HCT116 (cell line): ENCODE data around the gene HEMK1. TPM values are rescaled to one million over a fixed set of nuclear protein-coding genes. Genes with fewer than 3 reads are reported as not detected.

Experiments used
- ATAC-seq: fragments of 200-7000 bp; cut with Tn5 transposase; 2 replicates; pipeline ENCODE4 v1.9.1; 2020; ENCODE audit warnings: mild to moderate bottlenecking, moderate library complexity
- BruUV-seq: library from RNA; stranded (reverse); fragments of 400-500 nt; replicated peaks from 2 replicates; lab custom pipeline; 2021; lab: Mats Ljungman, UMichigan
- CTCF ChIA-PET: fragments of 300-600 bp; sonication (Branson Sonifier 250); formaldehyde crosslinking; loops from one replicate; lab custom pipeline; 2021; ENCODE audit warnings: antibody characterized with exemption; lab: Charles Lee
- POLR2A ChIA-PET: fragments of 300-600, 350-600 bp; sonication (Branson Sonifier 250); formaldehyde crosslinking; loops from one replicate; lab custom pipeline; 2021; ENCODE audit warnings: antibody characterized with exemption; lab: Charles Lee
- RAD21 ChIA-PET, 2 experiments: fragments of 300-600 bp; sonication (Branson Sonifier 250); formaldehyde crosslinking; loops; one replicate each; lab custom pipeline; 2023; ENCODE audit warnings: low total read pairs in 2 of 2; ENCODE audit not compliant: uncharacterized antibody in 2 of 2, unreplicated experiment in 2 of 2, low non-redundant PET in 1 of 2; lab: Charles Lee
- DNase-seq: peaks from one replicate; pipeline ENCODE4 v3.0.0-alpha.2; 2010; ENCODE audit warnings: low read depth, low spot score
- H2AFZ ChIP-seq: fragments of 200-600 bp; shearing (Covaris generic), sonication (generic); 2 replicates; pipeline ENCODE4 v1.6.1; 2017; ENCODE audit warnings: low read depth, mixed run types, mixed read lengths, antibody characterized with exemption, low read length; ENCODE audit not compliant: poor library complexity, severe bottlenecking
- H3K27ac ChIP-seq: 2 replicates; pipeline ENCODE4 v1.5.1; 2012; ENCODE audit warnings: low read depth, low read length
- H3K27me3 ChIP-seq: fragments of 200-600 bp; sonication (generic); 2 replicates; pipeline ENCODE4 v1.6.1; 2016; ENCODE audit warnings: mixed run types, low read length, mixed read lengths; ENCODE audit not compliant: insufficient read depth
- H3K36me3 ChIP-seq, 2 experiments: fragments of 200-500 bp in 1 of 2; fragments of 200-600 bp in 1 of 2; sonication (Bioruptor generic) in 1 of 2; sonication (generic) in 1 of 2; 2 replicates each; pipeline versions ENCODE4 v1.5.1 to v1.6.1; 2014 to 2016; ENCODE audit warnings: low read length in 2 of 2, inconsistent platforms in 1 of 2, mixed read lengths in 1 of 2, mixed run types in 1 of 2; ENCODE audit not compliant: insufficient read depth in 2 of 2, control insufficient read depth in 1 of 2
- H3K4me1 ChIP-seq, 2 experiments: fragments of 200-600 bp in 1 of 2; sonication (generic) in 1 of 2; 2 replicates each; pipeline versions ENCODE4 v1.5.1 to v1.6.1; 2012 to 2017; ENCODE audit warnings: low read length in 2 of 2, inconsistent platforms in 1 of 2, mild to moderate bottlenecking in 1 of 2, mixed read lengths in 1 of 2, mixed run types in 1 of 2, moderate library complexity in 1 of 2; ENCODE audit not compliant: insufficient read depth in 2 of 2, control insufficient read depth in 1 of 2
- H3K4me2 ChIP-seq: fragments of 200-600 bp; sonication (generic); 2 replicates; pipeline ENCODE4 v1.6.1; 2017; ENCODE audit warnings: mixed run types, low read length, mixed read lengths
- H3K4me3 ChIP-seq, 2 experiments: fragments of 200-600 bp in 1 of 2; sonication (generic) in 1 of 2; replicated peaks in 1 of 2; 2 replicates each; pipeline ENCODE4 v1.5.1; 2011 to 2016; ENCODE audit warnings: low read length in 2 of 2, control low read depth in 1 of 2, low read depth in 1 of 2, mild to moderate bottlenecking in 1 of 2, mixed read lengths in 1 of 2, mixed run types in 1 of 2
- H3K79me2 ChIP-seq: fragments of 200-600 bp; sonication (generic); 2 replicates; pipeline ENCODE4 v1.6.1; 2017; ENCODE audit warnings: mild to moderate bottlenecking, mixed run types, low read length, moderate library complexity, mixed read lengths; ENCODE audit not compliant: insufficient read depth
- H3K9ac ChIP-seq: fragments of 200-600 bp; sonication (generic); 2 replicates; pipeline ENCODE4 v1.6.1; 2016; ENCODE audit warnings: low read length, mixed read lengths
- H3K9me2 ChIP-seq: fragments of 200-600 bp; sonication (generic), shearing (Covaris generic); 2 replicates; pipeline ENCODE4 v1.6.1; 2017; ENCODE audit warnings: mixed run types, mild to moderate bottlenecking, moderate library complexity; ENCODE audit not compliant: insufficient read depth
- H3K9me3 ChIP-seq, 2 experiments: fragments of 200-500 bp in 1 of 2; fragments of 200-600 bp in 1 of 2; sonication (Bioruptor generic) in 1 of 2; sonication (generic) in 1 of 2; 2 replicates each; pipeline ENCODE4 v1.6.1; 2014 to 2017; ENCODE audit warnings: low read length in 2 of 2, mixed read lengths in 2 of 2, inconsistent platforms in 1 of 2, low read depth in 1 of 2, mild to moderate bottlenecking in 1 of 2, mixed run types in 1 of 2, moderate library complexity in 1 of 2; ENCODE audit not compliant: control insufficient read depth in 1 of 2, insufficient read depth in 1 of 2
- H4K20me1 ChIP-seq: fragments of 200-600 bp; sonication (generic), shearing (Covaris generic); 2 replicates; pipeline ENCODE4 v1.6.1; 2017; ENCODE audit warnings: mixed run types, mild to moderate bottlenecking, moderate library complexity; ENCODE audit not compliant: insufficient read depth
- ATF3 ChIP-seq: IDR thresholded peaks from 2 replicates; pipeline ENCODE4 v1.6.1; 2012
- CBX3 ChIP-seq: IDR thresholded peaks from 2 replicates; pipeline ENCODE4 v1.6.1; 2012; ENCODE audit warnings: low read depth
- CEBPB ChIP-seq: IDR thresholded peaks from 2 replicates; pipeline ENCODE4 v1.6.1; 2012; ENCODE audit warnings: low read depth
- CTCF ChIP-seq, 3 experiments: fragments of 200-600 bp in 1 of 3; sonication (generic) in 1 of 3; IDR thresholded peaks in 2 of 3; conservative IDR thresholded peaks in 1 of 3; 2 replicates each; pipeline ENCODE4 v1.5.1; 2012 to 2017; ENCODE audit warnings: low read depth in 2 of 3, low read length in 2 of 3, antibody characterized with exemption in 1 of 3, borderline replicate concordance in 1 of 3, control low read depth in 1 of 3, mild to moderate bottlenecking in 1 of 3, mixed read lengths in 1 of 3, mixed run types in 1 of 3, moderate library complexity in 1 of 3; ENCODE audit not compliant: insufficient read depth in 1 of 3
- EGR1 ChIP-seq: IDR thresholded peaks from 2 replicates; pipeline ENCODE4 v1.6.1; 2012; ENCODE audit warnings: low read depth
- ELF1 ChIP-seq: IDR thresholded peaks from 2 replicates; pipeline ENCODE4 v1.6.1; 2012; ENCODE audit warnings: low read depth, borderline replicate concordance
- JUND ChIP-seq: IDR thresholded peaks from 2 replicates; pipeline ENCODE4 v1.6.1; 2012
- MAX ChIP-seq: IDR thresholded peaks from 2 replicates; pipeline ENCODE4 v1.6.1; 2012
- POLR2A ChIP-seq: IDR thresholded peaks from 2 replicates; pipeline ENCODE4 v1.7.0; 2011; ENCODE audit warnings: borderline replicate concordance; ENCODE audit not compliant: insufficient read depth, insufficient read length; ENCODE audit errors: extremely low read depth
- POLR2AphosphoS5 ChIP-seq: IDR thresholded peaks from 2 replicates; pipeline ENCODE4 v1.6.1; 2011; ENCODE audit warnings: mild to moderate bottlenecking, low read depth, low read length, moderate library complexity
- RAD21 ChIP-seq: IDR thresholded peaks from 2 replicates; pipeline ENCODE4 v1.6.1; 2012; ENCODE audit warnings: low read depth, mild to moderate bottlenecking
- SIN3A ChIP-seq: IDR thresholded peaks from 2 replicates; pipeline ENCODE4 v1.6.1; 2012; ENCODE audit warnings: low read depth
- SRF ChIP-seq: IDR thresholded peaks from 2 replicates; pipeline ENCODE4 v1.6.1; 2012; ENCODE audit warnings: low read depth
- TCF7L2 ChIP-seq: IDR thresholded peaks from 2 replicates; pipeline ENCODE4 v1.7.0; 2011; ENCODE audit warnings: borderline replicate concordance, inconsistent platforms; ENCODE audit not compliant: insufficient read depth, insufficient read length; ENCODE audit errors: extremely low read depth
- YY1 ChIP-seq: IDR thresholded peaks from 2 replicates; pipeline ENCODE4 v1.6.1; 2011; ENCODE audit warnings: low read length, low read depth, moderate library complexity, mild to moderate bottlenecking; ENCODE audit not compliant: insufficient replicate concordance; ENCODE audit errors: extremely low read depth
- intact Hi-C: fragments of 100-400 bp; cut with micrococcal nuclease; formaldehyde crosslinking; loops from 2 replicates; pipeline ENCODE4 v1.10.0; 2022
- total RNA-seq: library from RNA; stranded (reverse); gene quantifications from one replicate; pipeline ENCODE4 v1.2.1, GENCODE V29; 2021; ENCODE audit not compliant: unreplicated experiment

Gene HEMK1
- total RNA-seq, 1 experiment from 2014 or later = 20.5 TPM

GRCh38 chr3:50573566-50574443 is 4.5 kb downstream of the HEMK1 start:
- intact Hi-C loops = loop anchor here (5.0 kb wide), 1 partner anchor 813 kb away; the partner anchor contains the start of gene MANF
- DNase-seq = no peak
- H2AFZ ChIP-seq = no peak overlapping the region
- no peaks in the 10 kb centered on the region for H3K9me2 ChIP-seq
- H3K4me1 ChIP-seq = peaks cover under 1 to 16% of the 10 kb centered on the region in 2 experiments
- CTCF ChIA-PET = no interaction called here
- no peaks in the 10 kb centered on the region for H4K20me1 ChIP-seq
- no peak overlapping the region for H3K9ac ChIP-seq
- no peak overlapping the region for H3K4me3 ChIP-seq
- H3K27ac ChIP-seq = no peak overlapping the region
- H3K27me3 ChIP-seq = no peaks in the 10 kb centered on the region
- RAD21 ChIA-PET = no interaction called here
- no peaks in the 10 kb centered on the region; a peak in 1 of 4 replicates for H3K36me3 ChIP-seq
- H3K4me2 ChIP-seq = no peak overlapping the region
- BruUV-seq = no TSS peak
- peaks cover 9% of the 10 kb centered on the region; the same call in 1 of the 2 replicates for H3K79me2 ChIP-seq
- TF ChIP-seq POLR2A (no peak), CTCF (IDR thresholded peaks at IDR 0.05 in 2 of 3, conservative IDR thresholded peaks at IDR 0.05 in 1 of 3; ENCODE audit: borderline replicate concordance in 1 of 3, insufficient read depth in 1 of 3, low read depth in 2 of 3, low read length in 2 of 3) (0 out of 6 replicates have a peak, but pooled peaks of 1 of the 3 experiments have one; percentile 8)
- POLR2A ChIA-PET = interaction anchor here (0.8 kb wide), 1 partner anchor 38 kb away, joined by 3 read pairs; the partner anchor contains the start of gene CISH
- no peaks in the 10 kb centered on the region for H3K9me3 ChIP-seq
- ATAC-seq = no peak

GRCh38 chr3:50574444-50574831 is 5.1 kb downstream of the HEMK1 start:
- no peaks in the 10 kb centered on the region for H3K27me3 ChIP-seq
- no peak overlapping the region for H2AFZ ChIP-seq
- intact Hi-C loops = loop anchor here (5.0 kb wide), 1 partner anchor 813 kb away; the partner anchor contains the start of gene MANF
- no peaks in the 10 kb centered on the region for H3K9me3 ChIP-seq
- H3K4me2 ChIP-seq = no peak overlapping the region
- peaks cover 0 to 3% of the 10 kb centered on the region in 2 experiments; a peak in 1 of 4 replicates for H3K36me3 ChIP-seq
- ATAC-seq (no peak), DNase-seq (no peak)
- POLR2A ChIA-PET = no interaction called here
- peaks cover 9% of the 10 kb centered on the region; the same call in 1 of the 2 replicates for H3K79me2 ChIP-seq
- no peak overlapping the region for H3K9ac ChIP-seq
- RAD21 ChIA-PET = no interaction called here
- no peaks in the 10 kb centered on the region for H4K20me1 ChIP-seq
- no TSS peak for BruUV-seq
- H3K27ac ChIP-seq = no peak overlapping the region
- CTCF ChIA-PET = no interaction called here
- H3K4me3 ChIP-seq = no peak overlapping the region
- H3K4me1 ChIP-seq = peaks cover 0 to 13% of the 10 kb centered on the region in 2 experiments; a peak in 3 of 4 replicates
- H3K9me2 ChIP-seq = no peaks in the 10 kb centered on the region
- TF ChIP-seq TCF7L2 (no peak), RAD21 (no peak), JUND (no peak), ATF3 (no peak), SRF (no peak), SIN3A (no peak), MAX (no peak), POLR2AphosphoS5 (no peak), CEBPB (no peak), ELF1 (no peak), CBX3 (no peak), EGR1 (no peak), YY1 (no peak)
